ENCODE results near the gene KRT77.

Gene KRT77

GRCh38 chr12:52641468-52641867, 61.9 kb downstream of the KRT77 start:
- TF ChIP-seq CTCF (IDR thresholded peaks at IDR 0.05; ENCODE audit: extremely low read depth, missing control alignments) = no peak
- no peak for DNase-seq (ENCODE audit: low spot score)

Data from GM20000 (cell line).